Measurements from ENCODE around the gene SPOCK2. TPM values are rescaled to one million over a fixed set of nuclear protein-coding genes. Genes with fewer than 3 reads are reported as not detected.
"Not testable (repeated sequence)": the region's sequence is repeated elsewhere in the genome, so short reads cannot be mapped to it uniquely, and the experiment has no call there.

SPOCK2 gene
- polyA plus RNA-seq, 1 donor from 2014 or later = 5.6 TPM

GRCh38 chr10:72034040-72034499 lies 54.3 kb downstream of the SPOCK2 start:
- H3K9me2 ChIP-seq (ENCODE audit: insufficient read depth, low read length) = no peaks in the 10 kb centered on the region
- H3K79me2 ChIP-seq (replicated peaks; ENCODE audit: insufficient read depth, low read length) = no peaks in the 10 kb centered on the region
- no peak overlapping the region for H3K9ac ChIP-seq (ENCODE audit: low read length)
- no peak overlapping the region for H3K4me3 ChIP-seq (ENCODE audit: low read length)
- H3K27me3 ChIP-seq (ENCODE audit: insufficient read depth, low read depth, low read length) = no peaks in the 10 kb centered on the region
- no peak overlapping the region for H3K27ac ChIP-seq (ENCODE audit: low read length)
- H2AFZ ChIP-seq (ENCODE audit: low read depth, low read length) = no peak overlapping the region
- no peaks in the 10 kb centered on the region for H3K9me3 ChIP-seq (ENCODE audit: low read length)
- H3K4me2 ChIP-seq (ENCODE audit: low read length) = no peak overlapping the region
- H4K20me1 ChIP-seq (ENCODE audit: insufficient read depth) = no peaks in the 10 kb centered on the region
- H3K36me3 ChIP-seq (ENCODE audit: insufficient read depth, low read length) = no peaks in the 10 kb centered on the region
- no peaks in the 10 kb centered on the region for H3F3A ChIP-seq (ENCODE audit: insufficient read depth, low read length, poor library complexity, severe bottlenecking)
- no peak for TF ChIP-seq TAF1 (IDR thresholded peaks at IDR 0.05; ENCODE audit: low read depth)
- no peak for TF ChIP-seq EZH2 (IDR thresholded peaks at IDR 0.05; ENCODE audit: borderline replicate concordance, insufficient read depth, low read length, poor library complexity, severe bottlenecking)
- no peak for TF ChIP-seq SMC3 (conservative IDR thresholded peaks at IDR 0.05; ENCODE audit: poor library complexity)
- no peak for TF ChIP-seq POLR2AphosphoS5 (IDR thresholded peaks at IDR 0.05)
- no peak for TF ChIP-seq RAD21 (conservative IDR thresholded peaks at IDR 0.05)
- no peak for TF ChIP-seq MXI1 (conservative IDR thresholded peaks at IDR 0.05; ENCODE audit: poor library complexity, severe bottlenecking)
- no peak for TF ChIP-seq EP300 (conservative IDR thresholded peaks at IDR 0.05; ENCODE audit: poor library complexity, severe bottlenecking)
- TF ChIP-seq REST (IDR thresholded peaks at IDR 0.05; ENCODE audit: borderline replicate concordance) = no peak
- no peak for TF ChIP-seq CTCF (IDR thresholded peaks at IDR 0.05; ENCODE audit: poor library complexity, severe bottlenecking)

GRCh38 chr10:72032409-72033162 lies 55.8 kb downstream of the SPOCK2 start:
- H3K4me2 ChIP-seq (ENCODE audit: low read length); H3F3A ChIP-seq (ENCODE audit: insufficient read depth, low read length, poor library complexity, severe bottlenecking); H3K4me3 ChIP-seq (ENCODE audit: low read length); H3K9me2 ChIP-seq (ENCODE audit: insufficient read depth, low read length); H4K20me1 ChIP-seq (ENCODE audit: insufficient read depth); H3K9ac ChIP-seq (ENCODE audit: low read length); H3K27ac ChIP-seq (ENCODE audit: low read length); H2AFZ ChIP-seq (ENCODE audit: low read depth, low read length); H3K36me3 ChIP-seq (ENCODE audit: insufficient read depth, low read length); H3K27me3 ChIP-seq (ENCODE audit: insufficient read depth, low read depth, low read length); H3K9me3 ChIP-seq (ENCODE audit: low read length); H3K79me2 ChIP-seq (replicated peaks; ENCODE audit: insufficient read depth, low read length): not testable (repeated sequence)
